ENCODE measurements around the gene GOSR2. TPM values are rescaled to one million over a fixed set of nuclear protein-coding genes. Genes with fewer than 3 reads are reported as not detected.
A peak's percentile ranks its signal among the peaks of the same experiment; 100 is the strongest.

The GOSR2 gene
- total RNA-seq, 1 donor from 2014 or later, result 55.2 TPM

- H3K27ac ChIP-seq, result no peak overlapping the region
Observed at GRCh38 chr17:46876926-46877325, 46.0 kb upstream of the GOSR2 start.

GRCh38 chr17:46877466-46877865 is 45.5 kb upstream of the GOSR2 start:
- H3K9me3 ChIP-seq, result no peaks in the 10 kb centered on the region
- no peak for DNase-seq
- H3K4me3 ChIP-seq, result no peak overlapping the region
- no peak overlapping the region for H3K27ac ChIP-seq
- no peak for ATAC-seq
- H3K4me1 ChIP-seq, result peaks cover 19% of the 10 kb centered on the region
- TF ChIP-seq CTCF (IDR thresholded peaks at IDR 0.05), result no peak
- H3K36me3 ChIP-seq, result no peaks in the 10 kb centered on the region
- no peaks in the 10 kb centered on the region for H3K27me3 ChIP-seq (ENCODE audit: low read depth)
- intact Hi-C loops (cut with DNase I), result no loop called here

More at GRCh38 chr17:46876926-46877325, 46.0 kb upstream of the GOSR2 start:
- DNase-seq, result no peak
- no peak for ATAC-seq
- no peak for TF ChIP-seq CTCF (IDR thresholded peaks at IDR 0.05)
- intact Hi-C loops (cut with DNase I), result no loop called here
- Histone ChIP-seq H3K36me3 (no peaks in the 10 kb centered on the region), H3K27me3 (ENCODE audit: low read depth) (no peaks in the 10 kb centered on the region), H3K4me1 (peaks cover 19% of the 10 kb centered on the region), H3K9me3 (no peaks in the 10 kb centered on the region), H3K4me3 (no peak overlapping the region)

GRCh38 chr17:46878055-46878454 is 44.9 kb upstream of the GOSR2 start:
- no peak for TF ChIP-seq CTCF (IDR thresholded peaks at IDR 0.05)
- peak; percentile 70 for DNase-seq
- H3K27ac ChIP-seq, result peak overlapping the region; percentile 31

DNA sequence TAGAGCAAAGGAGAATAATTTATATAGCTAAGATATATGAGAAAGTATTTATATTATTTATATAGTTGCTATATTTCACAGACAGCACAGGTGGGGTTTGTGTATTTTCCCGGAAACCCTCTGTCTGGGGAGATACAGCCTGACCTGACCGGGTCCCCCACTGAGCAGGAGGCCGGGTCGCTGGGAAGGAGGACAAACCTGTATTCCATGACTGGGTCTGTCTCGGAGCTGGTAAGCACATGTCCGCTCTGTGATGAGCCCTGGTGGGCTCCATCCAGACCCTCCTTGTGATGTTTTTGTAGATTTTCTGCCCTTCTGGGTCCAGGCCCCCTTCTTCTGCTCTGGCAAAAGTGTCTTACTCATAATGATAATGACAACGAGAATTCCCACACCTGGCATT is 43.9 kb upstream of the GOSR2 start:
- peaks cover 5% of the 10 kb centered on the region for H3K27me3 ChIP-seq (ENCODE audit: low read depth)
- H3K4me1 ChIP-seq, result peaks cover 19% of the 10 kb centered on the region
- DNase-seq (no peak), ATAC-seq (no peak)
- H3K27ac ChIP-seq, result no peak overlapping the region
- no peak overlapping the region for H3K4me3 ChIP-seq
- no peaks in the 10 kb centered on the region for H3K36me3 ChIP-seq
- no peaks in the 10 kb centered on the region for H3K9me3 ChIP-seq
- intact Hi-C loops (cut with DNase I), result no loop called here
- no peak for TF ChIP-seq CTCF (IDR thresholded peaks at IDR 0.05)

More at GRCh38 chr17:46878055-46878454, 44.9 kb upstream of the GOSR2 start:
- Histone ChIP-seq H3K4me3 (no peak overlapping the region), H3K27me3 (ENCODE audit: low read depth) (no peaks in the 10 kb centered on the region), H3K36me3 (no peaks in the 10 kb centered on the region), H3K9me3 (no peaks in the 10 kb centered on the region), H3K4me1 (peaks cover 19% of the 10 kb centered on the region)
- intact Hi-C loops (cut with DNase I), result no loop called here
- peak; percentile 49 to 62 for ATAC-seq

DNA sequence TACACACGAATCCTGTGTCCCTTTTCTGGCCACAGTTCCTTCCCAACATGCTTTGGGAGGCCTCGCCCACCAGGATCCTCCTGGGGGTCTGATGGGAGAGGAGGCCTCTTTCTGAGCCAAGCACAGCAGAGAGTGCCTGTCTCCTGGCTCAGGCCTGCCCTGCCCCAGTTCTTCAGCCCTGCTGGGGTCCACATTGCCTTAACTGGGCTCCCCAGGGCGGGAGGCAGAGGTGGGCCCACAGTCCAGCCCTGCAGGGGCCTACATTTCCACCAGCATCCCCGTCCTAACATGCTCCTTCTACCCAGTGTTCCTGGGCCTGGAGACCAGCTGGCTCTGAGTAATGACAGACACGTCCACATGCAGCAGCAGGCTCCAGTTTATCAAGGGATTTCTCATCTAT is 41.9 kb upstream of the GOSR2 start:
- H3K27me3 ChIP-seq (ENCODE audit: low read depth), result peaks cover 9% of the 10 kb centered on the region
- H3K4me3 ChIP-seq, result no peak overlapping the region
- no peaks in the 10 kb centered on the region for H3K9me3 ChIP-seq
- intact Hi-C loops (cut with DNase I), result no loop called here
- no peak overlapping the region for H3K27ac ChIP-seq
- no peak for TF ChIP-seq CTCF (IDR thresholded peaks at IDR 0.05)
- no peak for DNase-seq
- H3K36me3 ChIP-seq, result no peaks in the 10 kb centered on the region
- ATAC-seq, result no peak
- peaks cover 19% of the 10 kb centered on the region for H3K4me1 ChIP-seq

DNA sequence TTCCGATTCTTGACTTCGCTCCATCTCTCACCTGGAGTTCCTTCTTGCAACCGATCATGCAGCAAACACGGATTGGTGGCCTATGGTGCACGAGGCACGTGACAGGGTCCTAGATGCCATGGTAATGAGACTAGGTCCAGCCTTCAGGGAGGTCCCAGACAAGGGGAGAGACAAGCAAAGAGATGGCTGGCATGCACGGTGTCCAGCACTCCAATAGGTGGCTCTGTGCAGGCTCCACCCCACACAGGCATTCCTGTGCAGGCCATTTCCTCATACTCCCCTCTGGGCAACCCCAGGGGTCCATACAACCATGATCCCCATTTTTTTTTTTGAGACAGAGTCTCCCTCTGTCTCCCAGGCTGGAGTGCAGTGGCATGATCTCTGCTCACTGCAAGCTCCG is 40.3 kb upstream of the GOSR2 start:
- Histone ChIP-seq H3K9me3 (no peaks in the 10 kb centered on the region), H3K27me3 (ENCODE audit: low read depth) (peaks cover 9% of the 10 kb centered on the region), H3K36me3 (no peaks in the 10 kb centered on the region), H3K27ac (no peak overlapping the region), H3K4me1 (peaks cover 12% of the 10 kb centered on the region), H3K4me3 (no peak overlapping the region)
- intact Hi-C loops (cut with DNase I), result no loop called here
- DNase-seq, result no peak
- ATAC-seq, result no peak
- TF ChIP-seq CTCF (IDR thresholded peaks at IDR 0.05), result no peak

Data from lower lobe of right lung (tissue), 2 donors.